NCI-H526 (cell line): ENCODE measurements around the gene RARA.

Experiments used
- DNase-seq, 2 experiments: peaks; one replicate each; lab custom pipeline; 2025; lab: John Stamatoyannopoulos, UW

RARA gene

DNA sequence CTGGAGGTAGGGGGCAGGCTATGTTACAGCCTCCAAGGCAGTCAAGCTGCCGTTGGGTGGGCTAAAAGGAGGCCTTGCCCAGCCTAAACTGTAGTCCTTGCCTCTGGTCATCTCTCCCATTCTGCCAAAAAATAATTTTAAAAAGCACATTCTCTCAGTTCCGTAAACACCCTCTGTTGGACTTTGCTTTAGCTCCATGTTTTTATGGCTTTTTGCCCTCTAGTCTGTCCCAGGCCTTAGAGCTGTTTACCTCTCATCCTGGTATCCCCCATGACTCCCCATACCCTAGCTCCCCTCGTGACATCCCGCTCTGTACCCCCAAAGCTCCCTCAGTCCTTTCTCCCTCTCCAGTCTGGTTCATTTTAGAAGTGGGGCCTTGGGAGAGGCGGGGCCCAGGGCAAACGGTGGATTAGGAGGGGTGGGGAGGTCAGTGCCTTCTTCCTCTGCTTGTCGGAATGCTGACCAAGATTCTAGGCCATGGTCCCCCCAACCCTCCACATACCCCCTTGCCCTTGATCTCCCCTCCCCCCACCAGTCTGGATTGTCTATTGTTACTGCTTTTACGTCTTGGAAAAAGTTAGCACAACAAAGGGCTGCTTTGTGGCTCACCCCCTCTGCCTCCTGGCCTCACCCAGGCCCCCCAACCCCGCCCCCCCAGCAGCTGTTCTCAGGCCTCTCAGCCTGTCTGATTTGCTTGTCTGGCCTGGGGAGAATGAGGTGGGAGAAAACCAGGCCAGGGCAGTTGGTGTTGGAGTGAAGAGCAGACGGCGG, 37.2 kb downstream of the RARA start:
- DNase-seq, result peak in 1 of 2 experiments; percentile 22

- DNase-seq, result no peak
Measured at GRCh38 chr17:40346765-40347158, 37.8 kb downstream of the RARA start.

GRCh38 chr17:40347319-40348135, 38.5 kb downstream of the RARA start:
- DNase-seq, result no peak

DNA sequence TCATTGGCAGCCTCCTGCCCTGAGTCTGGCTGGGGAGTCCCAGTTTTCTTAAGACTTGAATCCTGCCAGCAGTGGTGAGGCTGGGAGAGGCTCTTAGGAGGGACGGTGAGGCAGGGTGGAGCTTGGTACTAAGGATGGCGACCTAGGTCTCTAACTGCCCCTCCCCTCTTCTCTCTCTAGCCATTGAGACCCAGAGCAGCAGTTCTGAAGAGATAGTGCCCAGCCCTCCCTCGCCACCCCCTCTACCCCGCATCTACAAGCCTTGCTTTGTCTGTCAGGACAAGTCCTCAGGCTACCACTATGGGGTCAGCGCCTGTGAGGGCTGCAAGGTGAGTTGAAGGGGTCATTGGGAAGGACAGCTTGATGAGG, 39.1 kb downstream of the RARA start:
- DNase-seq, result no peak

- no peak for DNase-seq
Measured at GRCh38 chr17:40348562-40349476, 39.8 kb downstream of the RARA start.

- no peak for DNase-seq
Measured at GRCh38 chr17:40349477-40349894, 40.5 kb downstream of the RARA start.

GRCh38 chr17:40349895-40350688, 41.1 kb downstream of the RARA start:
- DNase-seq, result no peak

DNA sequence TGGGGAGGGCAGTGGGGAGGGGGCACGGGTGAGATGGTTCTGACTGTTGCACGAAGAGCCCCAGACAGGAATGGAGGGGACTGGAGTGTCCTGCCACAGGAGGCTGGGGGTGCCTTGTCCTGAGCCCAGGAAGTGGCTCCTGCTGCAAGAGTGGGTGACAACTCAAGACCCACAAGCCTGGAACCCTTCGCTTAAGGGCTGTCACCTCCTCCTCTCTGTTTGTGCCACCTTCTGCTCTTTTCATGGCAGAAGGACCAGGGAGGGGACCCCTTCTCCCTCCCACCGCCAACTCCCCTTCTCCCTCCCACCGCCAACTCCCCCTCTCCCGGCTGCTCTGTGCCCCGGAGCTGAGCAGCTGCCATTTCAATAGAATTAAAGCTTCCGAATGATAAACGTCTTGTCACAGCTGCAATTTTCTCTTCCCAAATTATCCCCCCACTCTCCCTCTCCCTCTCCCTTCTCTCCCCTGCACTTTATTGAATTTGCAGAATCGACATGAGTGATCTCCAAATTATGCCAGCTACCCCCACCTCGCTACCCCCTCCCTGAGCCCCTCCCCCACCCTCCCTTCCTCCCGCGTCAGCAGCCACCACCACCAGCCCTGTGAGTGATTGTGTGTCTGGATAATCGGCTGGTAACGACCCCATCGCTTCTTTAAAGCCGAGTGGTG, 41.8 kb downstream of the RARA start:
- no peak for DNase-seq

GRCh38 chr17:40351359-40352236, 42.6 kb downstream of the RARA start:
- no peak for DNase-seq

DNA sequence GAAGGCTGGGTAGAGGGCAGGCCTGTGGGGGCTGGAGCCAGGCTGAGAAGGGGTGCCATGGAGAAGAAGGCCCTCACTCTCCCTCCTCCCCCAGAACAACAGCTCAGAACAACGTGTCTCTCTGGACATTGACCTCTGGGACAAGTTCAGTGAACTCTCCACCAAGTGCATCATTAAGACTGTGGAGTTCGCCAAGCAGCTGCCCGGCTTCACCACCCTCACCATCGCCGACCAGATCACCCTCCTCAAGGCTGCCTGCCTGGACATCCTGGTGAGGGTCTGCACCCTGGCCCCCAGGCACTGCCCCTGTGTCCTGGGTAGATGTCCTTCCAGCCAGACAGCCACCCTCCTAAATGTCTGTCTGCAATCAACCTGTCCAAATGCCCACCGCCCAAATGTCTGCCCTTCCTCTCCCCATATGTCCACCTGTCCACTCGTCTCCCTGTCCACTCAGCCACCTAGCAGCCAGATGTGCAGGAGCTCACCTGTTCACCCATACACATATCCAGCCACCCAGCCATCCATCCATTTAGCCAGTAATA, 43.3 kb downstream of the RARA start:
- DNase-seq, result no peak

- DNase-seq, result no peak
Measured at GRCh38 chr17:40352779-40353394, 43.9 kb downstream of the RARA start.

- no peak for DNase-seq
Measured at GRCh38 chr17:40354221-40355122, 45.5 kb downstream of the RARA start.

- DNase-seq, result peak in 1 of 2 experiments; percentile 71
Measured at GRCh38 chr17:40355123-40355803, 46.3 kb downstream of the RARA start.

GRCh38 chr17:40355804-40356758, 47.1 kb downstream of the RARA start:
- DNase-seq, result no peak

DNA sequence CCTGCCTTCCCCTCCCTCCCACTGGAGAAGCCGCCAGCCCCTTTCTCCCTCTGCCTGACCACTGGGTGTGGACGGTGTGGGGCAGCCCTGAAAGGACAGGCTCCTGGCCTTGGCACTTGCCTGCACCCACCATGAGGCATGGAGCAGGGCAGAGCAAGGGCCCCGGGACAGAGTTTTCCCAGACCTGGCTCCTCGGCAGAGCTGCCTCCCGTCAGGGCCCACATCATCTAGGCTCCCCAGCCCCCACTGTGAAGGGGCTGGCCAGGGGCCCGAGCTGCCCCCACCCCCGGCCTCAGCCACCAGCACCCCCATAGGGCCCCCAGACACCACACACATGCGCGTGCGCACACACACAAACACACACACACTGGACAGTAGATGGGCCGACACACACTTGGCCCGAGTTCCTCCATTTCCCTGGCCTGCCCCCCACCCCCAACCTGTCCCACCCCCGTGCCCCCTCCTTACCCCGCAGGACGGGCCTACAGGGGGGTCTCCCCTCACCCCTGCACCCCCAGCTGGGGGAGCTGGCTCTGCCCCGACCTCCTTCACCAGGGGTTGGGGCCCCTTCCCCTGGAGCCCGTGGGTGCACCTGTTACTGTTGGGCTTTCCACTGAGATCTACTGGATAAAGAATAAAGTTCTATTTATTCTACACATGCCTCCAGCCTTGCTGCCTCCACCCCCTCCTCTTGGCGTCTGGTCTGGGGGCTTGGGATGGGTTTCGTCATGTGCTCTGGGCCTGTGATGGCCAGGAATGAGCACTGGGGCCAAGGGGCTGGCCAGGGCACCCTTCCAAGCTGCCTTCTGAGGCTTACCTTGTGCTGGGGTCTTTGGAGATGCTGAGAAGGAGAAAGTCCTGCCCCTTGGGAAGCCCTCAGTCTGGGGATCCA, 48.3 kb downstream of the RARA start:
- no peak for DNase-seq
